HG03066 (cell line): Measurements from ENCODE around the gene EID2B.

Source experiments
- ATAC-seq: cut with Tn5 transposase; IDR thresholded peaks from one replicate; pipeline ENCODE4 v1.9.1; 2021; ENCODE audit warnings: low read depth; ENCODE audit not compliant: unreplicated experiment

The EID2B gene

GRCh38 chr19:39532233-39533002 lies at the start of gene EID2B:
EID2B (minus strand) TSS chr19:39532852; CDS start chr19:39532802, 50 bp downstream.
- ATAC-seq, result peak; percentile 81

DNA sequence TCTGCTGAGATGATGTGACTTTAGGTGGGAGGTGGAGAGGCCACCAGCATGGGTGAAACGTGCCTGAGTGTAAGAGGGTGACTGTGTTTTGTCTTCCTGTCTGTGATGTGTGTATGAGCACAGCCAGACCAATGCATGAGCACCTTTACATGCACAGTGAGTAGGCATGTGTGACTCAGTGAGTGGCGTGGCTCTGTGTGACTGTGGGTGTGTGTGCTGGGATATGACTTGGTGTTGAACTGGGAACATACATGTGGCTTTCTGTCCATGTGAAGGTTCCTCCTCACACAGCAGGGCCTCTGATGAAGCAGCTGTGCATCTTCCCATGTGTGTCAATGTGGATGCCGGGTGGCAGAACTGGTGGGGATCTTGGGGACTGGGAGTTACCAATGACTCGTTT lies 49.8 kb upstream of the EID2B start:
- no peak for ATAC-seq

DNA sequence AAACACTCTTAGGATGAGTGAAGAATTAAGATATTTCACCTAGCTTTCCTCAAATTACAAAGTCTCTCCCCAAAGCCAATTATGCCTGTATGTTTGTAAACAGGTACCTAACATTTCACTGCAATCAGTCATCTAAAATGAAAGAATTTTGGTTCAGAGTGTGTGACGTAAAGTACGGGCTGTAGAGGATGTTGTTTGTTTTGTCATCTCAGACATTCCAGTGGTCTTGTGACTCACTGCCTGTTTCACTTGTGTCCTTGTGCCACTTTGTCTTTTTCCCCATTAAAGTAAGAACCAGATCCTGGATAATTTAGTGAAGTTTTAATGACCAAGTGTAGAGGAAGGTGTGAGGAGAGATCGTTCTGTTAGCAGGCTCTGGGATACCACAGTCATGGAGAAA lies 36.0 kb upstream of the EID2B start:
- no peak for ATAC-seq

DNA sequence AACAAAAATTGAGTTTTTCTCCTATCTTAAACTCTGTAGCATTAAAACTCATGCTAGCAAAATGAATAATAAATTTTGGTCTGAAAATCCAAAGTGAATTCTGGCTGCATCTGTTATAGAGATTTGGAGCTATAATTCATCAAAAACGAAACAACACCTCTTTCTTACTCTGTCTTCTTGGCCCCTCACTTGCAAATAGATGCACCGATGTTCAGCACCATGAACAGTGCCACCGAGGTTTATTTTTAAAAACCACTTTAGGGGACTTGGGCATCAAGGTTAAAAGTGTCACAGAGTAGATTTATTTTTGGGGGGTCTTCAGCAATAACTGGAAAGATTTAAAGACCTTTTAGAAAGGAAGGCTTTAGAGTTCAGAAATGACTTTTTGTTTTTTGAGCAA lies 33.4 kb upstream of the EID2B start:
- ATAC-seq, result no peak

DNA sequence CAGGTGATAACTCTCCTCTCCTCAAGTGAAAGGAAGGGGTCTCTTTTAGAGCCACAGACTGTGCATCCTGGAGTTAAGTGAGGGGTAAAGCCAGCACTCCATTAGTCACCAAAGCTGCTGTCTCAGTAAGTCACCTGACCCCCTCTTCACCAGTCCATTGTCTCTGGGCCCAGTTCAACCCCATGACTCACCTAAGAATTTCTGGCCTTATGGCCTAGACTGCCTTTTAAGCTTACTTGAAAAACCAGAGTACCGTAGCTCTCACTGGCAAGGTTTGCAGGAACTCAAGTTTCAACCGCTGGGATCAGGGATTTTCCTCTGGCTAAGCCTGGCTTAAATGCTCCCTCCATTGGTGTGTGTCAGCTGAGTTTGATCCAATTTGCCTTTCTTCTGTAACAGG lies 30.8 kb upstream of the EID2B start:
- no peak for ATAC-seq

DNA sequence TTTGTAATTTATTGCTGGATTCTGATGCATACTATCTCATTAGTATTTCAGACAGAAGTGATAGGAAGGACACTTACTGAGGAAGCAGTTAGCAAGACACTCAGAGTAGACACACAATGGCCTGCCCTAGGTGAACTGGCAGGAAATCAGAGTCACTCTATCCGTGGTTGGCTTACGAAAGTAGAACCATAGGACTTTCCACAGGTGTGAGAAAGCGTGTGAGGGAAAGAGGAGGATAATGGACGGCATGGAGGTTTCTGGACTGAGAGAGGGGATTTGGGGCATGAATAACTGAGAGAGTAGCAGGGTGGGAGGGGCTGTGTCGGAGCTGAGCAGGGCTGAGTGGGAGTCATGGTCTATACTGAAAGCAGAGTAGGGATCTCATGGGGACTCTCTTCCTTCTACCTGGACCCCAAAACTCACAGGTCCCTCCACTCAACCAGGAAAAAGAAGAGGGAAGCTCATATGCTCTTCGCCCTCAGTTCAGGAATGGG lies 26.0 kb upstream of the EID2B start:
- no peak for ATAC-seq

DNA sequence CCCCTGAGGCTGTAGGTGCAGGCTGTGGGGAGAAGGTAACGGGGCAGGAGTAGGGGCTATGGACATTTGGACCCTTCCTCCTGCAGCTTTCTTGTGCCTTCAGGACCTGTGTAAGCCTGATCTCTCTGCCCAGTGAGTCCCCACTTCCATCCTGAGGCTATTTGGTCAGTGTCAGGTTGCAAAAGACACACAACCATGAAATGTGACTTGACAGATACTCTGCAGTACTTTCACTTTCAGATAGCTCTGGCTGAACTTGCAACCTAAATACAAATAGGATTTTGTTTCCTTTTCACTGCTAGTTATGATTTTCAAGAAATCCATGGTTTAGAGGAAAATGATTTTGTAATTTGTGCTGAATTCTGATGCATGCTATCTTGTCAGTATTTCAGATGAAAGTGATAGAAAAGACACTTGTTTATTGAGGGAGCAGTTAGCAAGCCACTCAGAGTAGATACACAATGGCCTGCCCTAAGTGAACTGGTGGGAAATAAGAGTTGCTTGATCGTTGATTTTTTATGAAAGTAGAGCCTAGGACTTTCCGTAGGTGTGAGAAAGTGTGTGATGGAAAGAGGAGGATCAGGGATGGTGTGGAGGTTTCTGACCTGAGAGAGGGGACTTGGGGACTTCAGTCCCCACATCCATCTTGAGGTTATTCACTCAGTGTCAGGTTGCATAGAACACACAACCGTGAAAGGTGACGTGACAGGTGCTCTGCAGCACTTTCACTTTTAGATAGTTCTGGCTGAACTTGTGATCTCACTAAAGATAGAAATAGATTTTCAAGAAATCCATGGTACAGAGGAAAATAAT lies 25.4 kb upstream of the EID2B start:
- no peak for ATAC-seq

- no peak for ATAC-seq
Observed at GRCh38 chr19:39555883-39556282, 23.2 kb upstream of the EID2B start.

GRCh38 chr19:39554701-39555311 lies 22.2 kb upstream of the EID2B start:
- ATAC-seq, result no peak

DNA sequence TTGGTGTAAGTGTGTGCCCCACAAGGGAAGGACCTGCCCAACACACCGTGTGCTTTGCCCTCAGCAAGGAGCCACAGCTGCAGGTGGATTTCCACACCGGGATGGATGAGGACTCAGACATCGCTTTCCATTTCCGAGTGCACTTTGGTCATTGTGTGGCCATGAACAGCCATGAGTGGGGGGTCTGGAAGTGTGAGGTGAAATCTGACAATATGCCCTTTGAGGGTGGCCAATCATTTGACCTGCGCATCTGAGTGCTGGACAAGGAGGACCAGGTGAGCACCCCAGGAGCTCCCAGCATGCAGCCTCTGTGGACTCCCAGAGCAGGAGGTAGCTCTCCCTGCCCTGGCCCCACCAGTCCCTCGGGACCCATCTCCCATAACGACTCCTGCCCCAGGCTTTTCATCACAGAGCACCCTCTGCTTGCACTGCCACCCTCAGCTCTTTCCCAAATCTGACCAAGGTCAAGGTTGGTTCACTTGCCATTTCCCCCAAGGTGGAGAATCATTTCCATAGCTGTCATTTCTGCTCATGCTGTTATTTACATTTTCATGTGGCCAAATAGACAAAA lies 20.5 kb upstream of the EID2B start:
- no peak for ATAC-seq

DNA sequence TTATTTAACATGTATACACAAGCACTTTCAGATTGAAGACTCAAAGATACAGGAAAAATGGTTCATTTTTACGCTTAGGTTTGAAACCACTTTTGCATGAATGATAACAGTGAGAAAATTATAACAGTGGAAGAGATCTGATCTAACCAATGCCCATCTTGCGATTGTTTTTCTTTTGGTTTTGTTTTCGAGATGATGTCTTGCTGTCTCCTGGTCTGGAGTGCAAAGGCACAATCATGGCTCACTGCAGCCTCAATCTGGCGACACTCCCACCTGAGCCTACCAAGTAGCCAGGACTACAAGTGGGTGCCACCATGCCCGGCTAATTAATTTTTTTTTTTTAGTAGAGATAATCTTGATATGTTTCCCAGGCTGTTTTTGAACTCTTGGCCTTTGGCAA lies 17.5 kb upstream of the EID2B start:
- ATAC-seq, result no peak

GRCh38 chr19:39546599-39546998 lies 13.9 kb upstream of the EID2B start:
- ATAC-seq, result no peak

DNA sequence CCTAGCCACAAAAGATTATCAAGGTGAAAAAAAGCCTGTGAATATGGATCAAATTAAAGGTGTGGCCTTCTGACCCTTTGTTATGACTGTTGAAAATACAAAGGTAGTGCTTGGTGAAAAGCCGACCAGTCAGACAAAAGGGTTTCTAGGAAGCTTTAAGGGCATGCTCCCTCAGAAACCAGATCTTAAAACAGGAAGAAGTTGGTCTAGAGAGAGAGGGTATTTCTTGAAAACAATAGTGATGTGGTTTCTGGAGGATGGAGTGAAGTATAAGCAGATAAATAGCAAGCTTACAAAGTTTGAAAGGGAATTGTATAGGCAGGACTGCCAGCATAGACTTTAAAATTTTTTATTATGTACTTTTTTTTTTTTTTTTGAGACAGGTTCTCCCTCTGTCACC lies 12.3 kb upstream of the EID2B start:
- no peak for ATAC-seq

DNA sequence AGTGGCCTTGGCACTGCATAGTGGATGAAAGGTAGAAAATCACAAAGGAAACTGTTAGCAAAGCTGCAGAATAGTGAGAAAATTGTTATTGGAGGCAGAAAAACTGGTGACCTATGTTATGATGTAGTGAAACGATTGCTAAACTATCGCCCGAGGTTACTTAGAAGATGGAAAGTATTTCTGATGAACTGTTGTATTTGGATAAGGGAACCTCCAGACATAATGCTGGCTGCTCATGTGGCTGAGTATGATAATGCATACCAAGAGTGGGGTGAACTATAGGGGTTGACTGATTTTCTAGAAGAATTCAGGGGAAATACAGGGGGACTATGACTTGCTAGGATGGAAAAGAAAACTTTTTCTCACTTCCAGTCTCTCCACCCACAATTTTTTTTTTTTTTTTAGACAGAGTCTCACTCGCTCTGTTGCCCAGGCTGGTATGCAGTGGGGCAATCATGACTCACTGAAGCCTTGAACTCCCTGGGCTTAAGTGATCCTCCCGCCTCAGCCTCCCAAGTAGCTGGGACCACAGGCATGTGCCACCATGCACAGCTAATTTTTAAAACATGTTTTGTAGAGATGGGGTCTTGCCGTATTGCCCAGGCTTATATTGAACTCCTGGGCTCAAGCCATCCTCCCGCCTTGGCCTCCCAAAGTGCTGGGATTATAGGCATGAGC lies 11.7 kb upstream of the EID2B start:
- ATAC-seq, result no peak

DNA sequence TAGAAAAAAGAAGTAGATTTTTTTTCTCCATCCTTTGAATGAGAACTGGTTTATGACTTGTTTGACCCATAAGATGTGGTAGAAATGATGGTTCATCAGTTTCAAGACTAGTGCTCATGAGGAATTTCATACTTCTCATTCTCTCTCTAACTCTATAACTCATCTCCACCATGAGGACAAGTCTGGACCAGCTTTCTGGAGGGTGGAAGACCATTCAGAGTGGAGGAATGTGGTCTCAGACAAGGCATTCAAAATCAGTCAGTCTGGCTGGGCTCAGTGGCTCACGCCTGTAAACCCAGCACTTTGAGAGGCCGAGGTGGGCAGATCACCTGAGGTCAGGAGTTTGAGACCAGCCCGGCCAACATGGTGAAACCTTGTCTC lies 10.8 kb upstream of the EID2B start:
- no peak for ATAC-seq

DNA sequence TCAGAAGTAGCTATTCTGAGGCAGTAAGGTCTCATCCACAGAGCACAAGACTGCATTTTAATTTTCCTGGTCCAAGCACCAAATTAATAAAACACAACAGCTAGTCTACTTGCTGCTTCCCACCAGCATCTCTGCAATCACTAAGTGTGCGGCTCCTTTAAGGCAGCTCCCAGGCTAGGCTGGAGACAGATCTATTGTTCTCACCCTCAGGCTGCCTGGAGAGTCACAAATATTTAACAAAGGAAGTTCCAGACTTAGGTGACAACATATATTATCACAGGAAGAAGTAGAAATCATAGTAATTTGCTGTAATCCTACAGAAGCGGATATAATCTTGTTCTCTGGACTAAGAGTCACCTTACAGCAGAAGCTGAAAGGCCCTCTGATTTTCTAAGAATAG lies 9.6 kb upstream of the EID2B start:
- no peak for ATAC-seq

- no peak for ATAC-seq
Observed at GRCh38 chr19:39540333-39540673, 7.7 kb upstream of the EID2B start.

GRCh38 chr19:39539518-39540332 lies 7.1 kb upstream of the EID2B start, which contains the start of gene EID2:
EID2 (minus strand) TSS chr19:39540161; CDS start chr19:39540079, 82 bp downstream.
- peak; percentile 78 for ATAC-seq

- ATAC-seq, result no peak
Observed at GRCh38 chr19:39539165-39539517, 6.5 kb upstream of the EID2B start.

- no peak for ATAC-seq
Observed at GRCh38 chr19:39533791-39534190, 1.1 kb upstream of the EID2B start.
